ENCODE data around the gene PSME3IP1.

Gene PSME3IP1

DNA sequence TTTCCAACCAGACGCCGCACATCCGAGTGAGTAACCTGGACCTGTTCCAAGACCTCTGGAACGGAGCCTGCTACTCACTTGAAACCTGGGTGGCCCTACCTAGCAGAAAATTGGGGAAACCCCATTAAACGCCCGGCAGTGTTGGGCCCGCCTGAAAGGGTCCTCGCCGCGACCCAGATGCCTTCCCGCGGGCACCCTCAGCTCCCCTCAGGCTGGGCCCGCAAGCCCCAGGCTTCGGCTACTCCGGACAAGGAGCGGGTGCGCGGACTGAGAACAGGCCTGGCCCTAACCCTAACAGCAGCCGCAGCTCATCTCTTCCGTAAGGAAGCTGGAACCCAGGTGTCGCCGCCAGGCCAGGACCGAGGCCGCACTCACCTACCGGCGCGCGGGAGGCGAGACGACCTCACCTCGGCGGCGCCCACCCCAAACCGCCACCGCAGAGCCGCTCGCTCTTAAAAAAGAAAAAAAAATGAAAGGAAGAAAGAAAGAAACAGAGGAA is 344 bp downstream of the PSME3IP1 start:
- no peaks in the 10 kb centered on the region for H3F3A ChIP-seq (ENCODE audit: control insufficient read depth, insufficient read depth)
- H3K79me2 ChIP-seq (ENCODE audit: control insufficient read depth, low read length): peaks cover 96% of the 10 kb centered on the region
- peak overlapping the region; percentile 92 for H3K4me2 ChIP-seq (ENCODE audit: low read length)
- H3K27me3 ChIP-seq (ENCODE audit: control insufficient read depth, low read length): no peaks in the 10 kb centered on the region
- peaks cover 27% of the 10 kb centered on the region for H3K4me1 ChIP-seq (ENCODE audit: control insufficient read depth, low read length)
- H3K36me3 ChIP-seq (ENCODE audit: control insufficient read depth, low read length): peaks cover 13% of the 10 kb centered on the region
- H3K4me3 ChIP-seq (ENCODE audit: low read length): peak overlapping the region; percentile 87
- H3K27ac ChIP-seq (ENCODE audit: low read depth, low read length): peak overlapping the region; percentile 60
- H4K20me1 ChIP-seq (ENCODE audit: control insufficient read depth, insufficient read depth, low read depth, low read length): no peaks in the 10 kb centered on the region
- no peak for TF ChIP-seq EZH2phosphoT487 (IDR thresholded peaks at IDR 0.05; ENCODE audit: borderline replicate concordance, low read length)
- TF ChIP-seq, protein P1, sequence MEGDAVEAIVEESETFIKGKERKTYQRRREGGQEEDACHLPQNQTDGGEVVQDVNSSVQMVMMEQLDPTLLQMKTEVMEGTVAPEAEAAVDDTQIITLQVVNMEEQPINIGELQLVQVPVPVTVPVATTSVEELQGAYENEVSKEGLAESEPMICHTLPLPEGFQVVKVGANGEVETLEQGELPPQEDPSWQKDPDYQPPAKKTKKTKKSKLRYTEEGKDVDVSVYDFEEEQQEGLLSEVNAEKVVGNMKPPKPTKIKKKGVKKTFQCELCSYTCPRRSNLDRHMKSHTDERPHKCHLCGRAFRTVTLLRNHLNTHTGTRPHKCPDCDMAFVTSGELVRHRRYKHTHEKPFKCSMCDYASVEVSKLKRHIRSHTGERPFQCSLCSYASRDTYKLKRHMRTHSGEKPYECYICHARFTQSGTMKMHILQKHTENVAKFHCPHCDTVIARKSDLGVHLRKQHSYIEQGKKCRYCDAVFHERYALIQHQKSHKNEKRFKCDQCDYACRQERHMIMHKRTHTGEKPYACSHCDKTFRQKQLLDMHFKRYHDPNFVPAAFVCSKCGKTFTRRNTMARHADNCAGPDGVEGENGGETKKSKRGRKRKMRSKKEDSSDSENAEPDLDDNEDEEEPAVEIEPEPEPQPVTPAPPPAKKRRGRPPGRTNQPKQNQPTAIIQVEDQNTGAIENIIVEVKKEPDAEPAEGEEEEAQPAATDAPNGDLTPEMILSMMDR (IDR thresholded peaks at IDR 0.05; ENCODE audit: low read depth, low read length, poor library complexity, severe bottlenecking): no peak
- no peaks in the 10 kb centered on the region for H3K9me2 ChIP-seq (replicated peaks; ENCODE audit: control insufficient read depth, low read length)
- no peaks in the 10 kb centered on the region for H3K9me3 ChIP-seq (ENCODE audit: control insufficient read depth, insufficient read depth, low read length)

DNA sequence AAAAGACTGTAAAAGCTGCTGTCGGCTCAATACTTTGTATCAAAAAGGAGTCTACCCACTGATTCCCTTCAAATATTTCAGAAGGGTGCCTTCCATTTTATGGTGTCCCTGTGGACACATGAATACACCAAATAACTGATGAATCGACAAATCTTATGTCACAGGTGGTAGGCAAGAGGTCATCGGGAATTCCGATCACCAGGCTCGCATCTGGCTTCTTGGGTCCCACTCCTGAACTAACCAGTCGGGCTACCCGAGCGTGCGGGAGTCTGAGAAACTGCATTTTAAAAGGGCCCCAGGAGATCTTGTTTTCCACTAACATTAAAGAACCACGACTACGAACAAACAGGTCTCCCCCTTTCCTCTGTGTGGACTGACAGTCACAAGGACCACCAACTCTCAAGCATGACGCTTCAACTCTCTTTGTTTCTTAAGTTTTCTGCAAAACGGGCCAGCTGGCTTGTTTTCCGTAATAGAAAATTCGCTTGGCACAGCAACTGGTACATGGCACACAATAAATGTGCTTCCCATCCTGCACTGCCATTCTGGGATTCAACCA is 873 bp downstream of the PSME3IP1 start:
- H3K27ac ChIP-seq (ENCODE audit: low read depth, low read length): peak overlapping the region; percentile 60
- H3K9me2 ChIP-seq (replicated peaks; ENCODE audit: control insufficient read depth, low read length): no peaks in the 10 kb centered on the region
- no peaks in the 10 kb centered on the region for H3K9me3 ChIP-seq (ENCODE audit: control insufficient read depth, insufficient read depth, low read length)
- no peaks in the 10 kb centered on the region for H3F3A ChIP-seq (ENCODE audit: control insufficient read depth, insufficient read depth)
- peaks cover 13% of the 10 kb centered on the region for H3K36me3 ChIP-seq (ENCODE audit: control insufficient read depth, low read length)
- peak overlapping the region; percentile 87 for H3K4me3 ChIP-seq (ENCODE audit: low read length)
- TF ChIP-seq, protein P1 (IDR thresholded peaks at IDR 0.05; ENCODE audit: low read depth, low read length, poor library complexity, severe bottlenecking): no peak
- peak overlapping the region; percentile 92 for H3K4me2 ChIP-seq (ENCODE audit: low read length)
- H3K27me3 ChIP-seq (ENCODE audit: control insufficient read depth, low read length): no peaks in the 10 kb centered on the region
- H3K79me2 ChIP-seq (ENCODE audit: control insufficient read depth, low read length): peaks cover 96% of the 10 kb centered on the region
- peaks cover 27% of the 10 kb centered on the region for H3K4me1 ChIP-seq (ENCODE audit: control insufficient read depth, low read length)
- H4K20me1 ChIP-seq (ENCODE audit: control insufficient read depth, insufficient read depth, low read depth, low read length): no peaks in the 10 kb centered on the region

DNA sequence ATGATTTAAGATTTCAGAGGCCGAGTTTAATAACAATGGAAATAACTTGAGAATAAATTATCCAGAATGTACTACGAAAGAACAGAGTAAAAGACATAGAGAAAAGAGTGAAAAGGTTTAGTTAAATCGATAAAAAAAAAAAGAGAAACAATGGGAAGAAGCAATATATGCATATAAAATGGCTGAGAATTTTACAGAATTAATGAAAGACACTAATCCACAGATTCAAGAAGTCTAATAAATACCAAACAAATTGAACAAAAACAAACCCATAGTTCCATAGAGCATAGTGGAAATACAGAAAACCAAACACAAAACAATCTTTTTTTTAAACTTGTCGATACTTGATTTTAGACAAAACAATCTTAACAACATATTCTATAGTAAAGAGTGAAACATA is 1.7 kb downstream of the PSME3IP1 start:
- Histone ChIP-seq H3K4me2 (ENCODE audit: low read length) (peak overlapping the region; percentile 92), H3K9me2 (replicated peaks; ENCODE audit: control insufficient read depth, low read length) (no peaks in the 10 kb centered on the region), H3K9me3 (ENCODE audit: control insufficient read depth, insufficient read depth, low read length) (no peaks in the 10 kb centered on the region), H3F3A (ENCODE audit: control insufficient read depth, insufficient read depth) (no peaks in the 10 kb centered on the region), H3K79me2 (ENCODE audit: control insufficient read depth, low read length) (peaks cover 96% of the 10 kb centered on the region), H3K27ac (ENCODE audit: low read depth, low read length) (no peak overlapping the region), H4K20me1 (ENCODE audit: control insufficient read depth, insufficient read depth, low read depth, low read length) (no peaks in the 10 kb centered on the region), H3K36me3 (ENCODE audit: control insufficient read depth, low read length) (peaks cover 13% of the 10 kb centered on the region), H3K27me3 (ENCODE audit: control insufficient read depth, low read length) (no peaks in the 10 kb centered on the region), H3K4me3 (ENCODE audit: low read length) (peak overlapping the region; percentile 87), H3K4me1 (ENCODE audit: control insufficient read depth, low read length) (peaks cover 27% of the 10 kb centered on the region)
- TF ChIP-seq, protein P1 (IDR thresholded peaks at IDR 0.05; ENCODE audit: low read depth, low read length, poor library complexity, severe bottlenecking): no peak
- no peak for TF ChIP-seq EZH2phosphoT487 (IDR thresholded peaks at IDR 0.05; ENCODE audit: borderline replicate concordance, low read length)

Data from DOHH2 (cell line).